HG02798 (cell line): Measurements from ENCODE around the gene EIF4A3.
"Not testable (repeated sequence)": the region's sequence is repeated elsewhere in the genome, so short reads cannot be mapped to it uniquely, and the experiment has no call there.

Experiments
- ATAC-seq: cut with Tn5 transposase; IDR thresholded peaks from one replicate; pipeline ENCODE4 v1.9.1; 2021; ENCODE audit warnings: mild to moderate bottlenecking; ENCODE audit not compliant: unreplicated experiment, poor library complexity

EIF4A3 gene

GRCh38 chr17:80173916-80174315, 27.0 kb upstream of the EIF4A3 start:
- no peak for ATAC-seq

- ATAC-seq = no peak
Observed at GRCh38 chr17:80173126-80173525, 26.2 kb upstream of the EIF4A3 start.

- no peak for ATAC-seq
Observed at GRCh38 chr17:80171681-80172080, 24.8 kb upstream of the EIF4A3 start.

GRCh38 chr17:80169784-80170500, 23.0 kb upstream of the EIF4A3 start, which contains the start of gene CARD14:
TSS of gene CARD14 (plus strand) at chr17:80170030. CDS start at chr17:80181439, 11,409 bp downstream.
- ATAC-seq = no peak

GRCh38 chr17:80169107-80169506, 22.2 kb upstream of the EIF4A3 start:
- no peak for ATAC-seq

- no peak for ATAC-seq
Observed at GRCh38 chr17:80168371-80168770, 21.4 kb upstream of the EIF4A3 start.

- no peak for ATAC-seq
Observed at GRCh38 chr17:80166446-80166845, 19.5 kb upstream of the EIF4A3 start.

GRCh38 chr17:80164185-80164584, 17.3 kb upstream of the EIF4A3 start:
- no peak for ATAC-seq

- ATAC-seq = no peak
Observed at GRCh38 chr17:80163336-80163735, 16.4 kb upstream of the EIF4A3 start.

- no peak for ATAC-seq
Observed at GRCh38 chr17:80160536-80160935, 13.6 kb upstream of the EIF4A3 start.

GRCh38 chr17:80158846-80159245, 11.9 kb upstream of the EIF4A3 start:
- no peak for ATAC-seq

- ATAC-seq = not testable (repeated sequence)
Observed at GRCh38 chr17:80155600-80155999, 8.7 kb upstream of the EIF4A3 start.

GRCh38 chr17:80154166-80154565, 7.2 kb upstream of the EIF4A3 start:
- ATAC-seq = no peak

GRCh38 chr17:80153004-80153403, 6.1 kb upstream of the EIF4A3 start:
- peak; percentile 78 for ATAC-seq

GRCh38 chr17:80152081-80152702, 5.3 kb upstream of the EIF4A3 start:
- ATAC-seq = no peak

- no peak for ATAC-seq
Observed at GRCh38 chr17:80151333-80151732, 4.4 kb upstream of the EIF4A3 start.

- ATAC-seq = peak; percentile 41
Observed at GRCh38 chr17:80146121-80147034, 550 bp downstream of the EIF4A3 start.

GRCh38 chr17:80145076-80146075, 1.6 kb downstream of the EIF4A3 start:
- ATAC-seq = no peak

GRCh38 chr17:80142929-80143328, 4.0 kb downstream of the EIF4A3 start:
- no peak for ATAC-seq
